PC-3 (cell line): ENCODE measurements around the gene MELK. TPM values are rescaled to one million over a fixed set of nuclear protein-coding genes. Genes with fewer than 3 reads are reported as not detected.

Experiments
- ATAC-seq: fragments of 200-7000 bp; cut with Tn5 transposase; 2 replicates; pipeline ENCODE4 v1.9.1; 2020; ENCODE audit warnings: mild to moderate bottlenecking, moderate library complexity
- BruUV-seq: library from RNA; stranded (reverse); fragments of 400-500 nt; replicated peaks from 2 replicates; lab custom pipeline; 2021; lab: Mats Ljungman, UMichigan
- CTCF ChIA-PET: fragments of 300-600 bp; sonication (Branson Sonifier 250); formaldehyde crosslinking; loops from one replicate; lab custom pipeline; 2022; ENCODE audit warnings: antibody characterized with exemption; lab: Charles Lee
- POLR2A ChIA-PET: fragments of 300-600 bp; sonication (Branson Sonifier 250); formaldehyde crosslinking; loops from one replicate; lab custom pipeline; 2022; ENCODE audit warnings: antibody characterized with exemption; ENCODE audit not compliant: unreplicated experiment; lab: Charles Lee
- DNase-seq: peaks from one replicate; pipeline ENCODE4 v3.0.0-alpha.2; 2015
- H2AFZ ChIP-seq: fragments of 300-600 bp; sonication (generic); 2 replicates; pipeline ENCODE4 v1.6.0; 2016; ENCODE audit warnings: antibody characterized with exemption, low read length
- H3F3A ChIP-seq: fragments of 300-600 bp; sonication (generic); one replicate; pipeline ENCODE4 v1.6.0; 2017; ENCODE audit warnings: antibody characterized with exemption, low read length, control low read depth, mild to moderate bottlenecking; ENCODE audit not compliant: unreplicated experiment
- H3K27ac ChIP-seq: fragments of 300-600 bp; sonication (generic); 2 replicates; pipeline ENCODE4 v1.5.1; 2016; ENCODE audit warnings: mild to moderate bottlenecking, low read length
- H3K27me3 ChIP-seq: fragments of 300-600 bp; sonication (generic); 2 replicates; pipeline ENCODE4 v1.6.1; 2016; ENCODE audit warnings: low read length, mixed read lengths
- H3K36me3 ChIP-seq: fragments of 300-600 bp; sonication (generic); 2 replicates; pipeline ENCODE4 v1.6.1; 2016; ENCODE audit warnings: low read depth, mixed run types, low read length, mixed read lengths
- H3K4me1 ChIP-seq: fragments of 300-600 bp; sonication (generic); 2 replicates; pipeline ENCODE4 v1.5.1; 2016; ENCODE audit warnings: low read length; ENCODE audit not compliant: insufficient read depth
- H3K4me2 ChIP-seq: fragments of 300-600 bp; sonication (generic); 2 replicates; pipeline ENCODE4 v1.6.0; 2016; ENCODE audit warnings: low read length
- H3K4me3 ChIP-seq: fragments of 300-600 bp; sonication (generic); 2 replicates; pipeline ENCODE4 v1.5.1; 2016; ENCODE audit warnings: mild to moderate bottlenecking, low read length, mixed read lengths
- H3K79me2 ChIP-seq: fragments of 300-600 bp; sonication (generic); 2 replicates; pipeline ENCODE4 v1.6.1; 2017; ENCODE audit warnings: low read length, mixed read lengths
- H3K9ac ChIP-seq: fragments of 300-600 bp; sonication (generic); 2 replicates; pipeline ENCODE4 v1.6.0; 2016; ENCODE audit warnings: mild to moderate bottlenecking, low read length
- H3K9me2 ChIP-seq: fragments of 300-600 bp; sonication (generic); replicated peaks from 2 replicates; pipeline ENCODE4 v1.6.1; 2016; ENCODE audit warnings: mixed run types, low read length, mixed read lengths
- H3K9me3 ChIP-seq: fragments of 300-600 bp; sonication (generic); 2 replicates; pipeline ENCODE4 v1.6.1; 2016; ENCODE audit warnings: low read length, mixed read lengths
- H4K20me1 ChIP-seq: fragments of 300-600 bp; sonication (generic); 2 replicates; pipeline ENCODE4 v1.6.1; 2016; ENCODE audit warnings: low read length, mixed read lengths
- EZH2 ChIP-seq: fragments of 300-600 bp; sonication (generic); IDR thresholded peaks from one replicate; pipeline ENCODE4 v1.6.1; 2017; ENCODE audit warnings: antibody characterized with exemption, mild to moderate bottlenecking, low read length; ENCODE audit not compliant: unreplicated experiment
- EZH2phosphoT487 ChIP-seq: fragments of 300-600 bp; sonication (generic); IDR thresholded peaks from 2 replicates; pipeline ENCODE4 v1.6.1; 2018; ENCODE audit warnings: mild to moderate bottlenecking, antibody characterized with exemption, low read length, borderline replicate concordance
- intact Hi-C: fragments of 100-400 bp; cut with micrococcal nuclease; formaldehyde crosslinking; loops from 2 replicates; pipeline ENCODE4 v1.9.0; 2023
- total RNA-seq: library from RNA; depleted of rRNA; stranded (reverse); fragments of >200 nt; gene quantifications from 2 replicates; pipeline ENCODE4 v1.2.3, GENCODE V29; 2014
- TF ChIP-seq, protein P1 (sequence below): fragments of 300-600 bp; sonication (generic); conservative IDR thresholded peaks from 2 replicates; pipeline ENCODE4 v1.5.1; 2017; ENCODE audit warnings: antibody characterized with exemption, low read depth, mild to moderate bottlenecking, low read length

The MELK gene
- total RNA-seq, 1 experiment from 2014 or later = 40.8 TPM

DNA sequence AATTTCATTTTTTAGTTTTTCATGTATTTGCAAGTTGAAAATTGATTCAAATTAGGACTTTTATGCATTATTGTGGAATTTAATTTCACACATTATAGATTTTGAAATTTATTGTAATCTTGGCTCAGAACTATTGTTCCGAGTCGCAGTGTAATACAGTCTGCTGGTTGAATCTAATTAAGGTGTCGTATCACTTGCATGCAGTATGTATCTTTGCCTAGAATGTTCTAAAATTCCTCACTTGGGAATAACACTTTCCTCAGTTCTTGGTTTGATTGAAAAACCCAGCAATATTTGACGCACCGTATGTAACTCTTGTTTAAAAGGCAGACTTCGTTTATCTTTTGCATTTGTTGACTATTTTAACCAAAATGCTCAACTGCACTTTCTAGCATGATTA, 49.4 kb downstream of the MELK start:
- intact Hi-C loops = no loop called here
- Histone ChIP-seq H3K27me3 (no peaks in the 10 kb centered on the region), H3K27ac (no peak overlapping the region), H3K36me3 (0 out of 2 replicates have a peak, but pooled peaks cover 7% of the 10 kb centered on the region), H2AFZ (no peak overlapping the region), H3K4me3 (no peak overlapping the region), H3K4me1 (peaks cover 8% of the 10 kb centered on the region), H3K4me2 (no peak overlapping the region), H3K9ac (no peak overlapping the region), H4K20me1 (no peaks in the 10 kb centered on the region), H3K9me2 (no peaks in the 10 kb centered on the region), H3K9me3 (no peaks in the 10 kb centered on the region), H3K79me2 (no peaks in the 10 kb centered on the region), H3F3A (no peaks in the 10 kb centered on the region)
- TF ChIP-seq, protein P1, sequence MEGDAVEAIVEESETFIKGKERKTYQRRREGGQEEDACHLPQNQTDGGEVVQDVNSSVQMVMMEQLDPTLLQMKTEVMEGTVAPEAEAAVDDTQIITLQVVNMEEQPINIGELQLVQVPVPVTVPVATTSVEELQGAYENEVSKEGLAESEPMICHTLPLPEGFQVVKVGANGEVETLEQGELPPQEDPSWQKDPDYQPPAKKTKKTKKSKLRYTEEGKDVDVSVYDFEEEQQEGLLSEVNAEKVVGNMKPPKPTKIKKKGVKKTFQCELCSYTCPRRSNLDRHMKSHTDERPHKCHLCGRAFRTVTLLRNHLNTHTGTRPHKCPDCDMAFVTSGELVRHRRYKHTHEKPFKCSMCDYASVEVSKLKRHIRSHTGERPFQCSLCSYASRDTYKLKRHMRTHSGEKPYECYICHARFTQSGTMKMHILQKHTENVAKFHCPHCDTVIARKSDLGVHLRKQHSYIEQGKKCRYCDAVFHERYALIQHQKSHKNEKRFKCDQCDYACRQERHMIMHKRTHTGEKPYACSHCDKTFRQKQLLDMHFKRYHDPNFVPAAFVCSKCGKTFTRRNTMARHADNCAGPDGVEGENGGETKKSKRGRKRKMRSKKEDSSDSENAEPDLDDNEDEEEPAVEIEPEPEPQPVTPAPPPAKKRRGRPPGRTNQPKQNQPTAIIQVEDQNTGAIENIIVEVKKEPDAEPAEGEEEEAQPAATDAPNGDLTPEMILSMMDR = no peak
- TF ChIP-seq EZH2 (no peak), EZH2phosphoT487 (no peak)
- ChIA-PET CTCF (no interaction called here), POLR2A (no interaction called here)
- ATAC-seq (no peak), DNase-seq (no peak)
- BruUV-seq = no TSS peak

DNA sequence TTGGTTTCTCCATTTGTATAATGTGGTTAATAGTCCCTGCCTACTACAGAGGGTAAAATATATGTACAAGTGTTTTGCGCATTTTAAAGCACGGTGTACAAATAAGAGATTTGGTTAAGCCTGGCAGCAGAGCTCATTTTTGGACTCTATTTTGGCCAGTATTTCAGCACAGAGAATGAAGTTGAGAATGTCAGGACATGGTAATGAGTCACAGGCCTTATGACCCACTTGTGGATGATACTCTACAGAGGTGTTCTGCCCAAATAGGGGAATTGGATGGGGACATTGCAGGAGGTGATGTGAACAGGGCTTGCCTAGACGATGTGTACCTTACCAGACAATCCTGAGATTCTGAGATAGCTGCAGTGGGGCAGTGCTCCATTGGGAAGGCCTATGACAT, 50.6 kb downstream of the MELK start:
- ChIA-PET POLR2A (no interaction called here), CTCF (no interaction called here)
- Histone ChIP-seq H2AFZ (no peak overlapping the region), H3F3A (no peaks in the 10 kb centered on the region), H3K79me2 (no peaks in the 10 kb centered on the region), H3K36me3 (0 out of 2 replicates have a peak, but pooled peaks cover 7% of the 10 kb centered on the region), H3K9ac (no peak overlapping the region), H3K27me3 (no peaks in the 10 kb centered on the region), H3K4me3 (no peak overlapping the region), H3K4me1 (peaks cover 8% of the 10 kb centered on the region), H3K27ac (no peak overlapping the region), H3K9me3 (no peaks in the 10 kb centered on the region), H4K20me1 (no peaks in the 10 kb centered on the region), H3K4me2 (no peak overlapping the region), H3K9me2 (no peaks in the 10 kb centered on the region)
- peak; percentile 1 for DNase-seq
- BruUV-seq = no TSS peak
- intact Hi-C loops = no loop called here
- TF ChIP-seq, protein P1 = no peak
- TF ChIP-seq EZH2 = no peak
- TF ChIP-seq EZH2phosphoT487 = no peak
- peak; percentile 51 for ATAC-seq

DNA sequence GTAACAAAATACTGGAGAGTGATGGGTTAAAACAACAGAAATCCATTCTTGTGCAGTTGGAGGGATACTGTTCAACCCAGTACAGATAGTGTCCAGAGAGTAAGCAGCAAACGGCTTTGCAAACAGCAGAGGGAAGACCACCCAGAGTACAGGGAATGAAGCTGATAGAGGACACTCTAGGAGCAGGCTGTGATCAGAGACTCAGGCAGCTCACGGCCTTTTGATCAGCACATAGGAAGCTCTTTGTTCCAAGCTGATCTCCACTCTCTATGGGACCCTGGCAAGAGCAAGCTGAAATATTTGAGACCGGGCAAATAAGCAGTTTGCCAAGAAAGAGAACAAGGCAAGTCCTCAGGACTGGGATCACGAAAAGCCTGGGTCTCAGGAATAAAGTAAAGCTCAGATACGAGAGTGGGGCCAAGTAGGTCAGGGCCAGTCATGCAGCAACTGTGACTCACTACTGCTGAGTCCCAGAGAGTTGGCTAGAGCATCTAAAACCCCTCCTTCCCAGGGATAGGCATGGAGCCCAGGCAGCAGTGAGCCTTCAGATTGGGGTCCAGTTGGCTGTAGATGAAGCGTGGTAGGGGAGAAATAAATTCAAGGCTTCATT, 52.4 kb downstream of the MELK start:
- 0 out of 2 replicates have a peak overlapping the region, but pooled peaks have one; percentile 8 for H3K27ac ChIP-seq
- TF ChIP-seq EZH2 (no peak), EZH2phosphoT487 (no peak)
- TF ChIP-seq, protein P1 = no peak
- H3K9me3 ChIP-seq = no peaks in the 10 kb centered on the region
- no peaks in the 10 kb centered on the region for H3K9me2 ChIP-seq
- H3K4me2 ChIP-seq = no peak overlapping the region; the same call in 1 of the 2 replicates
- H3K36me3 ChIP-seq = peaks cover 10% of the 10 kb centered on the region; the same call in 1 of the 2 replicates
- H3K9ac ChIP-seq = no peak overlapping the region
- peak; percentile 94 for ATAC-seq
- H2AFZ ChIP-seq = no peak overlapping the region
- no TSS peak for BruUV-seq
- no peaks in the 10 kb centered on the region for H3F3A ChIP-seq
- DNase-seq = peak; percentile 47
- POLR2A ChIA-PET = no interaction called here
- no peaks in the 10 kb centered on the region for H3K79me2 ChIP-seq
- peaks cover 8% of the 10 kb centered on the region for H3K4me1 ChIP-seq
- H3K27me3 ChIP-seq = no peaks in the 10 kb centered on the region
- intact Hi-C loops = no loop called here
- H4K20me1 ChIP-seq = no peaks in the 10 kb centered on the region
- no peak overlapping the region for H3K4me3 ChIP-seq
- CTCF ChIA-PET = no interaction called here
